GM19438 (cell line): ENCODE measurements around the gene DYNC1LI2.

Experiments used
- ATAC-seq: cut with Tn5 transposase; IDR thresholded peaks from one replicate; pipeline ENCODE4 v1.9.1; 2021; ENCODE audit warnings: low read depth; ENCODE audit not compliant: unreplicated experiment

Gene DYNC1LI2

GRCh38 chr16:66673691-66674090 is 77.7 kb downstream of the DYNC1LI2 start:
- ATAC-seq = no peak
